OCI-LY7 (cell line): Measurements from ENCODE around the gene DCLK1.

ENCODE experiments used
- EZH2phosphoT487 ChIP-seq: fragments of 200-600 bp; sonication (generic); IDR thresholded peaks from 2 replicates; pipeline ENCODE4 v1.6.1; 2018; ENCODE audit warnings: low read depth, borderline replicate concordance, mild to moderate bottlenecking, mixed run types, antibody characterized with exemption, low read length, moderate library complexity, mixed read lengths
- TF ChIP-seq, protein P1 (sequence below): fragments of 200-600 bp; sonication (generic); conservative IDR thresholded peaks from 2 replicates; pipeline ENCODE4 v1.5.1; 2014; ENCODE audit warnings: mild to moderate bottlenecking, antibody characterized with exemption, low read length, moderate library complexity, mixed read lengths

DNA sequence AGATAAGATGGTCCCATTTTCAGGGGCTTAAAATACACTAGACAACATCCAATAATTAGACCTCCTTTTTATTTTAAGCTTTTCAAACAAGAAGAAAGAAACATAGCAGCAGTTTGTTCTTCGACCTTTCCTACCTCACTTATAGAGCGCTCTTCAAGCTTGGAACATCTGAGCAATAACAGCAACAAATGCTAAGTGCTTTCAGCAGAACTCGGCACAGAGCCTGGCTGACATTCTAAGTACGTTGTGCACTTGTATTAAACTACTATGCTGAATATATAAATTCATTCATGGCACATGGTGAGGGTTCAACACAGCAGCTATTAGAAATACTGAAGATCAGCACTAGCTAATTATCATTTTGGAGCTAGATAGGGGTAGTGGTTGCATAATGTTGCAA lies 398.6 kb downstream of the DCLK1 start:
- TF ChIP-seq, protein P1, sequence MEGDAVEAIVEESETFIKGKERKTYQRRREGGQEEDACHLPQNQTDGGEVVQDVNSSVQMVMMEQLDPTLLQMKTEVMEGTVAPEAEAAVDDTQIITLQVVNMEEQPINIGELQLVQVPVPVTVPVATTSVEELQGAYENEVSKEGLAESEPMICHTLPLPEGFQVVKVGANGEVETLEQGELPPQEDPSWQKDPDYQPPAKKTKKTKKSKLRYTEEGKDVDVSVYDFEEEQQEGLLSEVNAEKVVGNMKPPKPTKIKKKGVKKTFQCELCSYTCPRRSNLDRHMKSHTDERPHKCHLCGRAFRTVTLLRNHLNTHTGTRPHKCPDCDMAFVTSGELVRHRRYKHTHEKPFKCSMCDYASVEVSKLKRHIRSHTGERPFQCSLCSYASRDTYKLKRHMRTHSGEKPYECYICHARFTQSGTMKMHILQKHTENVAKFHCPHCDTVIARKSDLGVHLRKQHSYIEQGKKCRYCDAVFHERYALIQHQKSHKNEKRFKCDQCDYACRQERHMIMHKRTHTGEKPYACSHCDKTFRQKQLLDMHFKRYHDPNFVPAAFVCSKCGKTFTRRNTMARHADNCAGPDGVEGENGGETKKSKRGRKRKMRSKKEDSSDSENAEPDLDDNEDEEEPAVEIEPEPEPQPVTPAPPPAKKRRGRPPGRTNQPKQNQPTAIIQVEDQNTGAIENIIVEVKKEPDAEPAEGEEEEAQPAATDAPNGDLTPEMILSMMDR = no peak
- no peak for TF ChIP-seq EZH2phosphoT487
